ENCODE data around the gene PYGO2.
A peak's percentile ranks its signal among the peaks of the same experiment; 100 is the strongest.

The PYGO2 gene

GRCh38 chr1:154972517-154973343 lies 11.1 kb upstream of the PYGO2 start:
- TF ChIP-seq CTCF (IDR thresholded peaks at IDR 0.05), result no peak
- Histone ChIP-seq H3K9me3 (no peaks in the 10 kb centered on the region), H3K4me3 (ENCODE audit: low read depth in 1 of 2, low read length in 1 of 2) (peak overlapping the region; percentile 75 to 94), H3K27ac (peak overlapping the region; percentile 98), H3K27me3 (no peaks in the 10 kb centered on the region), H3K36me3 (peaks cover 16% of the 10 kb centered on the region), H3K4me1 (ENCODE audit: control insufficient read depth in 1 of 2, insufficient read depth in 1 of 2, low read depth in 1 of 2, low read length in 1 of 2) (peaks cover 60 to 61% of the 10 kb centered on the region in 2 experiments)

- TF ChIP-seq CTCF (IDR thresholded peaks at IDR 0.05), result no peak
- H3K4me3 ChIP-seq (ENCODE audit: low read depth in 1 of 2, low read length in 1 of 2), result no peak overlapping the region
- no peaks in the 10 kb centered on the region for H3K27me3 ChIP-seq
- H3K27ac ChIP-seq, result peak overlapping the region; percentile 98
- H3K4me1 ChIP-seq (ENCODE audit: control insufficient read depth in 1 of 2, insufficient read depth in 1 of 2, low read depth in 1 of 2, low read length in 1 of 2), result peaks cover 60 to 61% of the 10 kb centered on the region in 2 experiments
- no peaks in the 10 kb centered on the region for H3K9me3 ChIP-seq
- H3K36me3 ChIP-seq, result peaks cover 21% of the 10 kb centered on the region
Observed at GRCh38 chr1:154972213-154972516, 10.6 kb upstream of the PYGO2 start.

GRCh38 chr1:154971341-154971998 lies 9.9 kb upstream of the PYGO2 start:
- peaks cover 28% of the 10 kb centered on the region for H3K36me3 ChIP-seq
- peak overlapping the region; percentile 69 for H3K27ac ChIP-seq

GRCh38 chr1:154970631-154971340 lies 9.2 kb upstream of the PYGO2 start, which contains the start of gene SHC1:
Gene SHC1 (minus strand): TSS chr1:154970747. CDS start chr1:154970526, 221 bp downstream.
- Histone ChIP-seq H3K4me1 (ENCODE audit: control insufficient read depth in 1 of 2, insufficient read depth in 1 of 2, low read depth in 1 of 2, low read length in 1 of 2) (peaks cover 50 to 51% of the 10 kb centered on the region in 2 experiments), H3K27ac (peak within 1 kb of the TSS; percentile 69), H3K9me3 (no peaks in the 10 kb centered on the region), H3K27me3 (no peaks in the 10 kb centered on the region), H3K36me3 (peaks cover 35% of the 10 kb centered on the region), H3K4me3 (ENCODE audit: low read depth in 1 of 2, low read length in 1 of 2) (no peak within 1 kb of the TSS)
- TF ChIP-seq CTCF (IDR thresholded peaks at IDR 0.05), result no peak

More at GRCh38 chr1:154971341-154971998, 9.9 kb upstream of the PYGO2 start:
- H3K27me3 ChIP-seq, result no peaks in the 10 kb centered on the region
- H3K4me1 ChIP-seq (ENCODE audit: control insufficient read depth in 1 of 2, insufficient read depth in 1 of 2, low read depth in 1 of 2, low read length in 1 of 2), result peaks cover 56 to 58% of the 10 kb centered on the region in 2 experiments
- TF ChIP-seq CTCF (IDR thresholded peaks at IDR 0.05), result no peak
- H3K9me3 ChIP-seq, result no peaks in the 10 kb centered on the region
- no peak overlapping the region for H3K4me3 ChIP-seq (ENCODE audit: low read depth in 1 of 2, low read length in 1 of 2)

DNA sequence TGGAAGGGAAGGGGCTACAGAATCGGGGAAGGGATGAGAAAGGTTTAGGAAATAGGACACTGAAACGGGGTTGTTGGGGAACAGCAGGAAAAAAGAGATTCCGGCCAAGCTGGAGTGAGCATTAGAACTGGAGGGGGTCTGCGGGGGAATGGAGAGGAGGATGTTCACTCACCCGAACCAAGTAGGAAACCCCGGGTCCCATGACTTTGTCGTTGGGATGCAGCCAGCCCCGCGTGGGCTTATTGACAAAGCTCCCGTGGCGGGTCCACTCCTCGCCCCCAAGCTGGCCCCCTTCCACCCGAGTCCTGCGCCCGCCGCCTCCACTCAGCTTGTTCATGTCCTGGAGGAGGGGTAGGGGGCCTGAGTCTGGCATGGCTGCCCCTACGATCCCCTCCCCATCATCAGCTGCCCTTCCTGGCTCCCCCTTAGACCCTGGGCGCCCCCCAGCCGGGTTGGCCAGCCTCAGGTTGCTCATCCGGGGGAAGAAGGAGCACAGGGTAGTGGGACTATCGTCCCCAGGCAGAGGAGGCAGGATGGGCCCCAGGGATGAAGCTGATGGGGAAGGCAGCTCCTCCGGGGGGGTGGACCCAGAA lies 8.4 kb upstream of the PYGO2 start:
- no peak for TF ChIP-seq CTCF (IDR thresholded peaks at IDR 0.05)
- Histone ChIP-seq H3K4me1 (ENCODE audit: control insufficient read depth in 1 of 2, insufficient read depth in 1 of 2, low read depth in 1 of 2, low read length in 1 of 2) (peaks cover 41 to 42% of the 10 kb centered on the region in 2 experiments), H3K27ac (no peak overlapping the region), H3K27me3 (no peaks in the 10 kb centered on the region), H3K4me3 (ENCODE audit: low read depth in 1 of 2, low read length in 1 of 2) (no peak overlapping the region), H3K36me3 (peaks cover 43% of the 10 kb centered on the region), H3K9me3 (no peaks in the 10 kb centered on the region)
